GM18870 (cell line): ENCODE data around the gene CDK13.

ENCODE experiments used
- ATAC-seq: cut with Tn5 transposase; IDR thresholded peaks from one replicate; pipeline ENCODE4 v1.9.1; 2021; ENCODE audit warnings: moderate library complexity; ENCODE audit not compliant: unreplicated experiment

CDK13 gene

DNA sequence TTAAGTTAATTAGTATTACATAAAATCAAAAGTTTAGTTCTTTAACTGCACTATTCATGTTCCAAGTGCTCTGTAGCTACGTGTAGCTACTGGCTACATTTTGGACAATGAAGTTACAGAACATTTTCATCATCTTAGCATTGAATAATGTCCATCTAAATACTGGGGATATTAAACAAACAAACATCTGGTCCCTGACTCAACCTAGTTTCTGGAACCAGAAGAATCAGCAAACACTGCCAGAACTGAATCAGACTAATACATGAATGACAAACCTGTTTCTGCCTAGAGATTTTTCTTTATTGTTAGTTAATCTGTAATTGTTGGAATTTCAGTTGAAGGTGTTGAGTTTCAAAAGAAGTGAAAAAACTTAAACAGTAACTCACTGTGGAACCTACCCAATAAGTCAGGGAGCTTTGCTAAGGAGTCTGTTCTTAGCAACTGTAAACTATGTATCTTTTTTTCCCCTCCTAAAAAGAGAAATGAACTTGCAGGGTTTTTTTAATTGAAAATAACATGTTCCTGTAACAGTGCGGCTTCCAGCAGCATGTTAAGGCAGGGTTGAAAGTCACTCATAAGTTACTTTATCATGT, 58.3 kb downstream of the CDK13 start:
- no peak for ATAC-seq

DNA sequence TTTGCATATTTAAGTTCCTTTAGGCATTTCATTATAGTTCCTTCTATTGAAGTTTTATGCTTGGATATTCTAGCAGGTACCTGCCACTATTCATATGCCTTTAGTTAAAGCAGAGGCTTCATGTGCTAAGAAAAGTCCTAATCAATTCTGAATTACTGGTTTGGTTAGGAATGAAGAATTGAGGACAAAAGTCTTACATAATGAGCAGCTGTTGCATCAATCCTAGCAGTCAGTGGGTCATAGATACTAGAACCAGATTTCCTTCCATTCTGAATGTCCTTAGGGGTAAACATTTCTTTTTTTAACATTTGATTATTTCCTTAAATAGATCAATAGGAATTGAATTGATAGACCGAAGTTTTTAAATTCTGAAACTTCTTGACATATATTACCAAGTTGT, 59.2 kb downstream of the CDK13 start:
- ATAC-seq = no peak

DNA sequence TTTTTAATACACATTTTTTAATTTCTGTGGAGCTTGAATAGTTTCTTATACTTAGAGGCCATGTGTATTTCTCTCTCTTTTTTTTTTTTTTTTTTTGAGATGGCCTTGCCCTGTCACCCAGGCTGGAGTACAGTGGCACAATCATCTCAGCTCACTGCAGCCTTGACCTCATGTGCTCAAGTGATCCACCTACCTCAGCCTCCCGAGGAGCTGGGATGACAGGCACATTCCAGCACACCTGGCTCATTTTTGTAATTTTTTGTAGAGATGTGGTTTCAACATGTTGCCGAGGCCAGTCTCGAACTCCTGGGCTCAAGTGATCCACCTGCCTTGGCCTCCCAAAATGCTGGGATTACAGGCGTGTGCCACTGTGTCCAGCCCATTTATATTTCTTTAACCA, 64.3 kb downstream of the CDK13 start:
- no peak for ATAC-seq

DNA sequence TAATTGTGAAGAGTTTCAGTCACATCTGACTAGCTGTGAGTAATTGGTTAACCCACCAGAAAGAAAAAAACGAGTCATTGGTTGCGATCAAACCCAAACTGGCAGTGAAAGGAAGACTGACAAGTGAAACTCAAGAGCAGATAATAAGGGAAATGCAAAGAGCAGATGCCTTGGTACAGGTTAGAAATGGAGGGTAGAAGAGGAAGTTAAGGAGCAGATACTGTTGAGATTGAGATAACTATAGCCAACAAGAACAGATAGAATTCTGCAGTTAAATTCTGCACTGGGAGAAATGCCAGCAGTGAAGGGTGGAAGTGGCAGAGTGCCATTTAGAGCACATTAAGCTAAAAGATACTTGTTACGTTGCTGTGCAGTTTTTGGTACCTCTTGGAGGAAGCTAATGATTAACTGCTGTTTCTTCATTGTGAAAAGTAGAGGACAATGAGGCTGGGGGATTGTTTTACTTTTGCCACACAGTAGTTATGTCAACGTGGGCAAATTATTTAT, 65.8 kb downstream of the CDK13 start:
- ATAC-seq = peak; percentile 95

DNA sequence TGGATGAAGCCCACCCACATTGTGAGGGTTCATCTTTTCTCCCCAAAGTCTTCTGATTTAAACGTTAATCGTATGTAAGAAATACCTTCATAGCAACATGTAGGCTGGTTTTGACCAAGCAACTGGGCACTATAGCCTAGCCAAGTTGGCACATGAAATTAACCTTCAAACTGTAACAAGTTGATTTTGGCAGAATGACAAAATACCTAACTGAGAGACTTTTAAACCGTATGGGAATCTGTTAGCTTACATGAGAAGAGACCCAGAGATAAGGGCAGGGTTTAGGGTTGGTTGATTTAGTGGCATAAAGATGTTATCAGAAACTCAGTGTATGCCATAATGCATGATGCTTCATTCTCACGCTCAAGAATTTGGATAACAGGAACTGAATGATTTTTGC, 69.5 kb downstream of the CDK13 start:
- no peak for ATAC-seq

DNA sequence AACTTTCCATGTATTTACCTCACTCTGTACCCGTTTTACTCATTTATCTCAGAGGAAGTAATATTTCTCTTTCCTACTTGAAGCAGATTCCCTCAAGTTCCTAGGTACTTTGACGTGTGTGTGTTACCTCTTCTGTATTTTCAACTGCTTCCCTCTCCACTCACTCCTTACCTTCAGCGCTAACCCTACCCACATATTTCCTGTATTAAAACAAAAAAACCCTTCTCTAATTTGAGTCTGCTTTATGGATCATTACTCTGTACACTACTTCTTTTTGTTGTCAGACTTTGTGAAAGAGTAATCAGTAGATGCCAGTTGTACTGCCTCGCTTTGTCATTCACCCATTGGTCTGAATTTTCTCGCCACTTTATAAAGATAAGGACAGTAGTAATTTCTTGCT, 74.0 kb downstream of the CDK13 start:
- ATAC-seq = no peak

DNA sequence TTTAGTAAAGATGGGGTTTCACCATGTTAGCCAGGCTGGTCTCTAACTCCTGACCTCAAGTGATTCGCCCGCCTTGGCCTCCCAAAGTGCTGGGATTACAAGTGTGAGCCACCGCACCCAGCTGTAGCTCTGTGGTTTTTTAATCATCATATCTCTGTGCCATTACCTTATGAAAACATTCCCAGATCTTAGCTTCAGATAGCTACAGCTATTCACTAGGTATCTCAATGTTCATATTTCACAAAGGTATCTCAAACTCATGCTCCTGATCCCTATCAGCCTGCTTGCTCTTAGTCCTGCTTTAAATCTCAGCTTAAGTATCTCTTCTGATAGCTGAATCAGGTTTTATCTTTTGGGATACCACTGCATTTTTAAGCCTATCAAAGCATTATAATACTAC, 74.8 kb downstream of the CDK13 start:
- ATAC-seq = no peak

DNA sequence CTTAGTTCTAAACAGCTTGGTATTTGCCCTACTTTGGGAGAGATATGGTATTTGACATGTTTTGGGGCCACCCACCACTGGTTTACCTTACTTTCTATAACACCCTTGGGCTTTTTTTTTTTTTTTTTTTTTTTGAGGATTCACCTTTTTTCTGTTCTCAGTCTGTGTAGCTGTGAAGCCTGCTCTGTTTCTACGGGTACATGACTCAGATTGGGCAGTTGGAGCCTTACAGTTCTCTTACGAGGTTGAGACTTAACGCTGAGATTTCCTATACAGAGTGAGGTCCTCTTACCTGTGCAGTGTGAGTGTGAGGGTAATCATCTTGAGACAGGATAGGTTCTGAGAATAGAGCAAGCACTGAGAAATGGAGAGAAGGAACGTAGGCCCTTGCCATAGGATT, 77.5 kb downstream of the CDK13 start:
- no peak for ATAC-seq

DNA sequence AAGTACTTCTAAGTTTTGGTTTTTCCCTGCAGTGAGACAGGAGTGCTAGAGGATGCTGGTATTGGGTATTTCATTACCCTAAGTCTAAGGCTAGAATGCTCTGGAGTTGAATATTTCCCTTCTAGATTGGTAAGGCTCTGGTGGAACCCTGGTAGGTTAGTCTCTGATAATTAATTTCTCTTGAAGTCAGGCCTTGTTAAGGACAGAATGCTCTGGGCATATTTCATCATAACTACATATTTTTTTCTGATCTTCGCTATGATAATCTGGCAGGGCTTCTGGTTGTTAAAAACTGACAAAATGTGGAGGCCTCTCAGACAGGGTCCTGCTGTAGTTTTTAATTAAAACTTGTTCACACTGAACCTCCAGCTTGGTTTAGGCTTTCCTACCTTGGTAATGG, 83.8 kb downstream of the CDK13 start:
- no peak for ATAC-seq

DNA sequence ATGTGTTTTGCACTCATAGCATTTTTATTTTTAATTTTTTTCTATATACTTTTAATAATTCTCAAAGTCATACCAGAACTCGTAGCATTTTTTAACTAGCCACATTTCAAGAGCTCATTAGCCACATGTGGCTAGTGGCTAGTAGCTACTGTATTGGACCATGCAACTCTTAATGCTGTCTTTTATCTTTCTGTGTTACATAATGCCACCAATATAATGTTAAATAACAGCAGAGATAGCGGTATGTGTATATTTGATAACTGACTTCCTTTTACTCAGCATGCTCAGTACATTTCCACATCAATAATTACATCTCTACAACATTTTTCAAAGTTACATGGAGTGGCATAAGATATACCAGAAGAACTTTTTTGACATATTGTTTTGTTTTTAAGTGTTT, 91.4 kb downstream of the CDK13 start:
- no peak for ATAC-seq

DNA sequence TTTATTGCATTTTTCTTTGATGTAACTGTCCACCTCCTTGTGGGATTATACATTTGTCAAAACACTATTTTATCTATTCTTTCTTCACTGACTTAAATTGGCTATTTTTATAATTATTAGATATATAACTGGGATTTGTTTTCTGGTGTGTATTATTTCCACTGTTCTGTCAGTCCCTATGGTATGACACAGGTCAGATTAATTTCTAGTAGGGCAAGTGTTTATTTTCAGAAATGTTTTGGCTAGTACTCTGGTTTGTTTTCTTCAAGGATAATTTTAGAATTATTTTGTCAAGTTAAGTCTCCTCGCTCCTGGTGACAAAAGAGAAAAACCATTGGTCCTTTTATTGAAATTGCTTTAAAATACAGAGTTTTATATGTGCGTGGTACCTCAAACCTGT, 93.1 kb downstream of the CDK13 start:
- no peak for ATAC-seq

DNA sequence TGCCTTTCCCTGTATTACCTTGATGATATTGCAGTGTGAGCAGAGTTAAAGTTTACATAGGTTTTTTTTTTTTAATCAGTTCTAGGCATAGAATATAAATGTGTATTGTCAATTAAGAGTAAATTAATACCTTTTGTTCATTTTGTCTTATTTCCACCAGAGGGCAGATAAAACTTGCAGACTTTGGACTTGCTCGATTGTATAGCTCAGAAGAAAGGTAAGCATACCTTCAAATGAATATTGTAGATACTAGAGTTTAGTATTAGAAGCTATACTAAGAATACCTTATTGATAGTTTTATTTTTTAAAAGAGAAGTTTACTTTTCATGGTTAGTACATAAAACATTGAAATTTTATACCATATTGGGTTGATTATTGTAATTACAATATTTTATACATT, 97.6 kb downstream of the CDK13 start:
- no peak for ATAC-seq

DNA sequence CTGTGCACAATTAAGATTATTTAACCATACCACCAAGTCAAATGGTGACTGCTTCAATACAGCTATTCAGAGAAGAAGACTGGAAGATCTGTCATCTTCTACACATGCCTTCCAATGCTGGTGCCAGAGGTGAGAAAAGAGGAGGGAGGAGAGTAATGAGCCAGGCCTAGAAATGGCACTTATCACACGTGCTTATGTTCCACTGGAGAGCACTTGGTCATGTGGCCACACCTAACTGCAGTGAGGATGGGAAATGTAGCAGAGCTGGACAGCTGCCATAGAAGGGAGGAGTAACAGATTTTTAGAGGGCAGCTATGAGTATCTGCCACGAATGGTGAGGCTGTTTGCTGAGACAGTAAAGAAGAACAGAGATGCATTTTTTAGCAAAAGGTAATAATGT, 107.2 kb downstream of the CDK13 start:
- no peak for ATAC-seq

DNA sequence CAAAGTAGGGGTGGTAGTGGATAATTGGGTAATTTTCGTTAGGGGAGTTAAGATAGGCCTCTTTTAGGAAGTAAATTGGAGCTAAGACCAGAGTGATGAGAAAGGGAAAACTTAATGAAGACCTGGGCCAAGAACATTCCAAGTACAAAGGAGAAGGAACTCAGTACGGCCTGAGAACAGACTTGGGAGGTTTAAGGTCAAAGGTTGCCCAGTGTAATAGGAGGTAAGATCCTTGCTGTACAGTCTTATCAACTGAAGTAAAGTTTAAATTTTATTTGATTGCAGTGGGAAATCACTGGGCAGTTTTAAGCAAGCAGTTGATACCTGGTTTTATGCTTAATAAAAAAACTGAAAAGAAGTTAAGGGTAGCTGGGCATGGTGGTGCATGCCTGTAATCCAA, 108.0 kb downstream of the CDK13 start:
- ATAC-seq = no peak

DNA sequence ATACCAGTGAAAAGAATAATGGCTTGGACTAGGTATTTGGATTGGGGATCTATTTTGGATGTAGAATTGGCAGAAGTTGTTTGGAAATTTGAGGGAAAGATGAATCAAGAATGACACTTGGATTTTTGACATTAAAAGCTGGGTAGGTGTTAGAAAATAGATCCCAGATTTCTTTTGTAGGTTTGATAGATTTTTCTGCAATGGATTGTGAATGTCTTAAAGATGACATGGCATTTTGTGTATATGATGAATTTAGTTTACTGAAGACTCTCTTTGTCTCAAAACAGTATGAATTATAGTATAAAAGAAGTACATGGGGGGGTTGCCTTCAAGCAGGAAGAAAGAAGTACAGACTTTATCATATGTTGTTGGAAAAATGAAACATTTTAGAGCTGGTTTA, 108.6 kb downstream of the CDK13 start:
- ATAC-seq = no peak

DNA sequence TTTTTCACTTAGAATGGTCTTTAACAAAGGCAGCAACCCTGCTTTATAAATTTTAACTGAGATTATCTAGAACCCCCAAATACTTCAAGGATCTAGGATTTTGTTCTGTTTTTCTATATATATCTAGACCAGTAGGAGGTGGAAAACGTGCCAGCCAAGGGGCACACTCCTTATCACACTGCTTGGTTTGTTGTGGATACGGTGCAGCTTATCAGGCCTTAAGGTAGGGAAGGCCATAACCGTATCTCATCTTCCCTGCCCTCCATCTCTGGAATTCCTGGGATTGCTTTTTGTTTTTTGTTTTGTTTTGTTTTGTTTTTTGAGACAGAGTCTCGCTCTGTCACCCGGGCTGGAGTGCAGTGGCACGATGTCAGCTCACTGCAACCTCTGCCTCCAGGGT, 109.0 kb downstream of the CDK13 start:
- no peak for ATAC-seq

DNA sequence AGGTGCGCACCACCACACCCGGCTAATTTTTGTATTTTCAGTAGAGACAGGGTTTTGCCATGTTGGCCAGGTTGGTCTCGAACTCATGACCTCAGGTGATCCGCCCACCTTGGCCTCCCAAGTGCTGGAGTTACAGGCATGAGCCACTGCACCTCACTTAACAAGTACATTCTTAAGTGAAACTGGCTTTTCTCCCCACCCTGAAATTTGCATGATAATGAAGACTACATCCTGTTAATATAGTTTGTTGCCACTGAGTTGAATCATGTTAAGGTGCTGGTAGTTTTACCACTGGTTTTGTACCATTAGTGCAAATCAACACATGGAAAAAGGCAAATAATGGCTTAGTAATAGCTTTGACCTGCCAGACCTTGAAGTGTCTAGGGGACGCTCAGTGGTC, 122.2 kb downstream of the CDK13 start:
- no peak for ATAC-seq

DNA sequence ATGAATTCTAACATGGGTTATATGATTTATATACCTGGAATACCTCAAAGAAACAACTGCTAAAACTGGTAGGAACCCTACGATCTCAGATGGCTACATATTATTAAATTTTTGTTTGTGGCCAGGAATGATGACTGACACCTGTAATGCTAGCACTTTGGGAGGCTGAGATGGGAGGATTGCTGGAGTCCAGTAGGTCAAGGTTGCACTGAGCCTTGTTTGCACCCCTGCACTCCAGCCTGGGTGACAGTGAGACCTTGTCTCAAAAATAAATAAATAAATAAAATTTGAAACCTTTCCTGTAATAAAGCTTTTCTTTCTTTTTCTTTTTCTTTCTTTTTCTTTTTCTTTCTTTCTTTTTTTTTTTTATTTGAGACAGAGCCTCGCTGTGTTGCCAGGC, 123.2 kb downstream of the CDK13 start:
- no peak for ATAC-seq

DNA sequence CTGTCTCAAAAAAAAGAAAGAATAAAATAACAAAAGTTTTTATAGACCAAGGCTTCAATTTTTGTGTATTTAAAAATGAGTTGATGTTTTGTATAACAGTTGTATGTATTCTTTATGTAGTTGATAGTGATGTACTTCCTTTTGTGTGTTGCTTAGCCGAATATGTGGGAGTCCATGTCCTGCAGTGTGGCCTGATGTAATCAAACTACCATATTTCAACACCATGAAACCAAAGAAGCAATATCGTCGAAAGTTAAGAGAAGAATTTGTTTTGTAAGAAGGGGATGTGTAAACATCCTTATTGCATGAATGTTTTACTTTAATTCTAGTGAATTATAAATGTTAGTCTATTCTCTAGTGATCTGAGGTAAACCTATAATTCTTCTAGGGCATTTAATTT, 127.8 kb downstream of the CDK13 start:
- ATAC-seq = no peak

DNA sequence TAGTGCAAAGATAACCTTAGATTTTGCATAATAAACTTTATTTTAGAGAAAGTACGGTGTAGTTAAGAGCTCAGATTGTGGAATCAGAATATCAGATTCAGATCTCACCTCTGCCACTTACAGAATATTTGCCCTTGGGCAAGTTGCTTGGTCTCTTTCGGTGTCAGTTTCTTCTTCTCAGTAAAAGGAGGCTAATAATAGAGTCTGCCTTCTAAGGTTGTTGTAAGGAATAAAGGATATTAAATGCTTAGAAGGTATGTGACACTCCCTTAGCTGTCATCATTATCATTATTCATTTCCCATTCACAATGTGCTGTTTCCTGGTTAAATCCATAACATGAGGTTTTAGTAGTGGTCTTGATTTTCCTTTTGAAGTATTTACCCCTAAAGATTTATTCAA, 142.1 kb downstream of the CDK13 start:
- no peak for ATAC-seq

DNA sequence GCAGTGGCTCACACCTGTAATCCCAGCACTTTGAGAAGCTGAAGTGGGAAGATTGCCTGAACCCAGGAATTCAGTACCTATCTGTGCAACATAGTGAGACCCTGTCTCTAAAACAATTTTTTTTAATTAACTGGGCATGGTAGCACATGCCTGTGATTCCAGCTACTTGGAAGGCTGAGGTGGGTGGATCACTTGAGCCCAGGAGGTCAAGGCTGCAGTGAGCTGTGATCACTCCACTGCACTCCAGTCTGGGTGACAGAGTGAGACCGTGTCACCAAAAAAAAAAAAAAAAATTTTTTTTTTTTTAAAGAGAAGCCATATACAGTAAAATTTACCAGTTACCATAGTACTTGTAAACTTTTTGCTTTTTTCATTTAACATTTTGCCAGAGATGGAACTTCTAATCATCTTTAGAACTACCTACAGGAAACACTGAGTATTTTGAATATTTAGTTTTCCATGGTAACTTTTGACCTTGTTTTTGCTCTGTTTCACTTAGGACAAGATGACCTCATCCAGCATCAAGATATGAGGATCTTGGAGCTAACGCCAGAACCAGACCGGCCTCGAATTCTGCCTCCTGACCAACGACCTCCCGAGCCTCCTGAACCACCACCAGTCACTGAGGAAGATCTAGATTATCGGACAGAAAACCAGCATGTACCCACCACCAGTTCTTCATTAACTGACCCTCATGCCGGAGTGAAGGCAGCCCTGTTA, 143.7 kb downstream of the CDK13 start:
- no peak for ATAC-seq

DNA sequence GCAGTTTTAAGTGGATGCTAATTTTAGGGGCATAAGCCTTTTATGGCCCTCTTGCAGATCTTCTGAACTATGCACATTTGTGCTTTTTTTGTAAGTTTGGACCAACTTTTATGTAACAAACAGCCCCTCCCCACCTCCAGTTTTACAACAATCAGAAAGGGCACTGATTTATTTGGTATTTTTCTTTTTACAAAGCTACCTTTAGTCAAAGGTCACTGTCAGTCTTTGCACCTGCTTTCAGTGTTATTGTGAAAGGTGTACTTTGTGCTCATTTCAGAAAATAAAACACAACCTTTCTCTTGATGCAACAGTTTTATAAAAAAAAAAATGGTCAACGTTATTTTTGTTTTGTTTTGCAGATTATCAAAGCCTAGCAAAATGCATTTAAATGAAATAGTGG, 145.2 kb downstream of the CDK13 start:
- ATAC-seq = no peak
